NCI-H1417 treated with DMSO at 0.1 percent for 48 hours (cell line): ENCODE measurements around the gene NACC2.

Source experiments
- DNase-seq: peaks from one replicate; lab custom pipeline; 2025; lab: John Stamatoyannopoulos, UW

The NACC2 gene

DNA sequence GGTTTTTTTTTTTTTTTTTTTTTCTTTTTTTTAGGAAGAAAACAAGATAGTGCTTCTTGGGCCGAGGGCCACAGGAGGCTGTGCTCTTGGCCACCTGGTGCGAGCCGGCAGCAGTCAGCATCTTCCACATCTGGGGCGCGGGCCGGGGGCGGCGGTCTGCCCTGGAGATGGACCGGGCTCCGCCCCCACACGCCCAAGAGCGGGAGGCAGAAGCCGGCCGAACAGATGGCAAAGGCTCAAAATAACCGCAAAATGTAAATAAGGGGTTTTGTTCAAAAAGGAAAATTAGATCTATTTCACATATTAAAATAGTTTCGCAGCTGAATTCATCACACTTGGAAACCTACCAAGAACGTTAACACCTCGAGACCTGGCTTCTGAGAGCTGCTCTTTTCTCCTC, 82.4 kb downstream of the NACC2 start:
- DNase-seq = no peak

DNA sequence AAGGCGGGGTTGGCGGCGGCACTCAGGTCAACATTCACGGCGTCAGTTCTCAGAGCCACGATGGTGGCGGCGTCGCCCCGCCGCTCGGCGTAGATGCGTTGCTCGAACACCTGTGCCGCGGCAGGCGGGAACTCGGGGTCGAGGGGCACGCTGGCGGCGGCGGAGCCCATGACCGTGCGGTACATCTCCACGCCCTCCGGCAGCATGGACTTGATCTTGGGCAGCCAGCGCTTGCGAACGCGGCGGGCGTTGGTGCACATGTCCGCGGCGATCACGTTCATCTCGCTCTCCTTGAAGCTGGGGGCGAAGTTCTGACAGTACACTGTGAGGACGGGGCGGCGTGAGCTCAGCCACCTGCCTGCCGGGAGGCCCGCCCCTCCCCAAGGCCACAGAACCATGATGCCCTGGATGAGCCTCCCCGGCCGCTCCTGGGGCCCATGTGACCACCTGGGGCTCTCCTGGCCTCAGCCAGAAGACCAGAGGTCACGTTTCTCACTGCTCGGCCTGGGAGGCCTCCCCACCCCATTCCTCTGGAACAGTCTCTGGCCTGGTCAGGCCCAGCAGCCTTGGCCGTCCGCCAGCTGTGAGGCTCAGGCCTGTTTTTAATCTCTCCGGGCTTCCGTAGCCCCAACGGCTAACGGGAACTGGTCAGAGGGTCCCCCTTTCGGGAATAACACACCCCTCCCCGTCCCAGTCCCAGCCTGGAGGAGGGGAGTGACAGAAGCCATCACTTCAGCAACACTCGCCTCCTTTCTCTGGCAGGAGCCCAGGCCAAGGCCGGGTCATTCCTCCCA, 83.2 kb downstream of the NACC2 start:
- no peak for DNase-seq

DNA sequence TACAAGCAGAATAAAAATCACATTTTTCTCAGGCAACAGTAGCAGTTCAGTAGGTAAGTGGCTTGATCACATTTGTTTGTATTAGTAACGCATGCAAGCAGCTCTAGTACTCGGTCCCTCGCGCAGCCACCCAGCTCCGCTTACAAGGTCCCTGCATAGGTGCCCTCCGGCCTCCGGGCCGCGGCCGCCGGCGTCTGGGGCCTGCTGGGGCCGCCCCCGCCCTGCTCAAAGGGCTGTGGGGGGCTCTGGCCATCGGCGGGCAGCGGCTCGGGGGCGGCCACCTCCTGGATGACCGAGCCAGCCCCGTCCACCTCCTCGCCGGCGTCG, 83.8 kb downstream of the NACC2 start:
- DNase-seq = no peak

GRCh38 chr9:136010615-136011361, 84.3 kb downstream of the NACC2 start:
- no peak for DNase-seq

DNA sequence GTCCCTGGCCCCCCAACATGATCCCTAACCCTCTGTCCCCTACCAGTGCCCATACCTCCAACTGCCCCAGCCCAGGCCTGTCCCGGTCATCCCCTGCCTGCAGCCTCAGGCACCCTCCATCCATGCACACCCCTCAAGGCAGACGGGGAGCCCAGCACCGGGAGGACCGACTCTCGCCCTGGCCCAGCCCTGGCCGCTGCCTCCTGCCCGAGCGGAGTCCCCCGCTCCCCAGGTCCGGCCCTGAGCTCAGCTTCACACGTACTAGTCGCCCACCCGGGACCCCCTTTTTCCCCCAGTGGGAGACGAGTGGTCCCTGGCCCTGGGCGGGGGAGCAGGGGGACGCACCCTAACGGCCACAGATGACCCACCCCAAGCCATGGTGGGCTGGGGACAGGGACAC, 84.9 kb downstream of the NACC2 start:
- no peak for DNase-seq

- no peak for DNase-seq
These were observed 85.6 kb downstream of the NACC2 start for GRCh38 chr9:136009516-136009915.

GRCh38 chr9:136008693-136008997, 86.4 kb downstream of the NACC2 start:
- DNase-seq = no peak

- DNase-seq = no peak
These were observed 87.0 kb downstream of the NACC2 start for GRCh38 chr9:136007934-136008692.

DNA sequence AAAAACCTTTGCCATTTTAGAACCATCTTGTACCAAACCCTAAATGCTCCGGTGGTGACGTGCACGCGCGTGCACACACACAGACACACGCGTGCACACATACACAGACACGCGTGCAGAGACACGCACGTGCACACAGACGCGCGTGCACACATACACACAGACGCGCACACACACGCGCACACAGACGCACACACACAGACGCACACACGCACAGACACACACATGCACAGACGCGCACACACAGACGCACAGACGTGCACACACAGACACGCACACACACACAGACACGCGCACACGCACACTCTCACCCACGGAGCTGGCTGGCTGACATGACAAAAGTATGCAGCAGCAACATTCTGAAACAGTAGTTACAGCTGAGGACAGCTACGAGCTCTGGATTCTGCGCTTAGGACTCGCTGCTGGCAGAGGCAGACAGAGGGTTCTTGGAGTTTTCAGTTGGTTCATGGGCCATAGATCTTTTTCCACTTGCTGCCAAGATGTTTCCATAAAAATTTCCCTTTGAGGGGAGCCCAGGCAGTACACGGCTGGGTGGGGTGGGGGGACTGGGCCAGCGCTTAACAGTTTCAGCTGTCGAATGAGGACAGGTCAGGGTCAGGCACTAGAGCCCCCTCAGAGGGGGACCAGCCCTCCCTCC, 87.7 kb downstream of the NACC2 start:
- no peak for DNase-seq

- DNase-seq = no peak
These were observed 88.9 kb downstream of the NACC2 start for GRCh38 chr9:136006169-136006568.

DNA sequence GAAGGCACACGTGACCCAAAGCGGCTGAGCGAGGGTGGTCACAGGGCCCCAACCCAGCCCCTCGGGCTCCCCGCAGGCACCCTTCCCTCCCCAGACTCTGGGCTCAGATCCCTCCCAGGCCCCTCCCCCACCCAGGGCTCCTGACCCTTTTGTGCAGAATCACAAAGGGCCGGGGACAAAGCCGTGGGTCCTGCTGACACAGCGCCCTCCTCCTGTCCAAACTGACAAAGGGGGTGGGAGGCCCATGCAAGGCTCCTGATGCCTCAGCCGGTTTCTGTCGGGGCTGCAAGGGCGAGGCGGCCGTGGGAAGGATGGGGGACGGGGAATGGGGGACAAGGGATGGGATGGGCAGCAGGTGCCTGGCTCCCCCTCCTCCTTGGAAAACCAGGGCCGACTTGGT, 90.4 kb downstream of the NACC2 start:
- DNase-seq = no peak

DNA sequence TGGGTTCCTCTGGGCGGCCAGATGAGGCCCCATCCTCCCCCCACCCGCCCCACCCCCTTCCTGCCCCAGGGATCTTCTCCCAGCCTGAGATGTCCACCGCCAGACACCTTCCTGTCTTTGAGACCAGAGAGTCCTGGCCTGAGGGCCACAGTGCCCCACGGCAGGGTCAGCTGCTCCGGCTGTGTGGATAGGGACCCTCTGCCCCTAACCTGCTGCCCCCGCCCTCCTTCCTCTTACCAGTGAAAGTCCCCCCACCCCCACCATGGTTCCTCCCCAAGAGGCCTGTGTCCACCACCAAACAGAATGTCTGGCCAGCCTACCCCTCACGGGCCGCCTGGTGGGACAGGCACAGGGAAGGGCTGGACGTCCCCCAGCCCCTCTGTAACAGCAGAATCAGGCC, 90.9 kb downstream of the NACC2 start:
- DNase-seq = no peak

DNA sequence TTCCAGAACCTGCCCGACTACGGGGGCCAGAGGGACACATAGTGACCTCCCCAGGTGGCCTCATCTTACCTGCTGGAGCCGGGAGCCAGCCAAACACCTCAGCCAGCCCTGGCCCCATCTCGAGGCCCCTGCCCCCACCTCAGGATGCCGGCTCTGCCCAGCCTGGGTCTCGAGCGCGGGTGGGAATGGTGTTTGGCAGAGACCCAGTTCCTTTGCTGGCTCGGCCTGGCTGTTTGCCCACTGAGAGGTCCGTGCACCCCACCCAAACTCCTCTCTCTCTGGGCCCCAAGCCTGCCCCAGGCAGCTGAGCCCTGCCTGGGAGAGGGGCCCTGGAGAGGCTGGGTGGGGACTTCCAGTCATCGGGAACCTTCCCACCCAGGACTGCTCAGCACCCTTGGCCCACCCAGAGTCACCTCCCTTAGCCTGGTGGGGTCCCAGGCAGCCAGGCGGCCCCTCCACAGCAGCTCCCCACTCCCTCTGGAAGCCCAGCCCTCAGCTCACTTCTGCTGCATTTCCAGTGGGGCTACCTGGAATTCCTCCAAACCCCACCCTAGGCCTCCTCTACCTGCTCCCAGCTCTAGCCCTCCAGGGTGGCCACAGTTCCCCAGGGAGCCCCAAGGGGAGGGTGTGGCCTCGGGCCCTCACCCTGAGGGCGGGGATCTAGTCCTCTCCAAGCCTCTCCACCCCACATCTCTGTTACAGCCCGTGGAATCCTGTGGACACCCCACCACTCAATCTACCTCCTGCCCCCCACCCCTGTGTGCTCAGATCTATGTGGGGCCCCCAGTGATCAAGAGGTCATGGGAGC, 91.5 kb downstream of the NACC2 start:
- no peak for DNase-seq

DNA sequence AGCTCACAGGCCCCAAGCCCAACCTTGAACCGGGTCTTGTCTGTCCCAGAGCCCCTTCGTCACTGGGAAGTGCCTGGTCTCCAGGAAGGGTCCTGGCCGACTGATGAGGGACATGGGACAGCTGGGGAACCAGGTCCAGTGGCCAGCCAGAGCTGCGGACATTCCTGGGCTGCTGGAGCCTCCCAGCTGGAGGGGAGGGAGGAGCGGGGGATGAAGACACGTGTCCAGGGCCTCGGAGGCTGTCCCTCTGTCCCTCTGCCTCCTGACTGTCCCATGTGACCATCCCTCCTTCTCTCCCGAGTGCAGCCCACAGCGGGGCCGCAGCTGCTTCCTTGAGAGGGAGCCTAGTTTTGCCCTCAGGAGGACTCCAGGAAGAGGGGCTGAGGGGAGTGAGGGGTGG, 92.2 kb downstream of the NACC2 start:
- no peak for DNase-seq

DNA sequence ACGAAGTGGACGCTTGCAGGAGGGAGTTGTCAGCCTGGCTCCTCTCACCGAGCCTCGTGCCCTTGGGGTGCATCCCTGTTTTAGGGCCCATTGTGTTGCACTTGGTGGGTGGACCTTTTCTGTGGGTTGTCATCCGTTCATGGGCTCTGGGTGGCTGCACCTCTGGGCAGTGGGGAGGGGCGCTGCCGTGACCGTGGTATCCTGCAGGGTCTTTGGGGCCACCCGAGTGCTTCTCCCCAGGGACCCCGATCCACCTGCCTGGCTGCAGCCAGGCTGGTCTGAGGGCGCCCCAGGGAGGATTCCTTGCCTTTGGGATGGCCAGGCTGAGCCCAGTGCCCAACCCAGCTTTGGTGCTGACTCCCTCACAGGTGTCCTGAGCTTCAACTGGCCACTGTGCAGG, 92.9 kb downstream of the NACC2 start:
- DNase-seq = no peak

- no peak for DNase-seq
These were observed 93.9 kb downstream of the NACC2 start for GRCh38 chr9:136001231-136001630.

GRCh38 chr9:135998410-135999071, 96.5 kb downstream of the NACC2 start:
- DNase-seq = no peak

GRCh38 chr9:135998016-135998380, 97.1 kb downstream of the NACC2 start:
- no peak for DNase-seq

- DNase-seq = no peak
These were observed 97.7 kb downstream of the NACC2 start for GRCh38 chr9:135997090-135998015.

- no peak for DNase-seq
These were observed 99.3 kb downstream of the NACC2 start for GRCh38 chr9:135995816-135996215.
